Chondrocyte (in vitro differentiated cells): Measurements from ENCODE around the gene PPP2R5D. TPM values are rescaled to one million over a fixed set of nuclear protein-coding genes. Genes with fewer than 3 reads are reported as not detected.

ENCODE experiments used
- DNase-seq: peaks from one replicate; pipeline ENCODE4 v3.0.0; 2021; ENCODE audit warnings: mixed read lengths, low spot score
- H3K27ac Mint-ChIP-seq: one replicate; pipeline ENCODE4 v1.8.0; 2021; ENCODE audit warnings: mild to moderate bottlenecking, moderate library complexity, mixed read lengths; ENCODE audit not compliant: unreplicated experiment
- H3K27me3 Mint-ChIP-seq: 2 replicates; pipeline ENCODE4 v1.8.0; 2021; ENCODE audit warnings: low read depth, mixed read lengths
- H3K36me3 Mint-ChIP-seq: 2 replicates; pipeline ENCODE4 v1.8.0; 2021; ENCODE audit warnings: low read depth, mixed read lengths
- H3K4me1 Mint-ChIP-seq: 2 replicates; pipeline ENCODE4 v1.8.0; 2021; ENCODE audit warnings: low read depth, mild to moderate bottlenecking, mixed read lengths
- H3K4me3 Mint-ChIP-seq: one replicate; pipeline ENCODE4 v1.8.0; 2021; ENCODE audit warnings: mild to moderate bottlenecking, moderate library complexity, mixed read lengths; ENCODE audit not compliant: unreplicated experiment
- H3K9me3 Mint-ChIP-seq: 2 replicates; pipeline ENCODE4 v1.8.0; 2021; ENCODE audit warnings: low read depth, mixed read lengths
- CTCF ChIP-seq: fragments of 200-600 bp; sonication (generic); IDR thresholded peaks from 2 replicates; pipeline ENCODE4 v1.5.0; 2021; ENCODE audit warnings: antibody characterized with exemption, mild to moderate bottlenecking, moderate library complexity
- total RNA-seq: library from RNA; stranded (reverse); gene quantifications from 3 replicates; pipeline ENCODE4 v1.2.1, GENCODE V29; 2021

The PPP2R5D gene
- total RNA-seq, 1 donor from 2014 or later: 39.3 TPM

DNA sequence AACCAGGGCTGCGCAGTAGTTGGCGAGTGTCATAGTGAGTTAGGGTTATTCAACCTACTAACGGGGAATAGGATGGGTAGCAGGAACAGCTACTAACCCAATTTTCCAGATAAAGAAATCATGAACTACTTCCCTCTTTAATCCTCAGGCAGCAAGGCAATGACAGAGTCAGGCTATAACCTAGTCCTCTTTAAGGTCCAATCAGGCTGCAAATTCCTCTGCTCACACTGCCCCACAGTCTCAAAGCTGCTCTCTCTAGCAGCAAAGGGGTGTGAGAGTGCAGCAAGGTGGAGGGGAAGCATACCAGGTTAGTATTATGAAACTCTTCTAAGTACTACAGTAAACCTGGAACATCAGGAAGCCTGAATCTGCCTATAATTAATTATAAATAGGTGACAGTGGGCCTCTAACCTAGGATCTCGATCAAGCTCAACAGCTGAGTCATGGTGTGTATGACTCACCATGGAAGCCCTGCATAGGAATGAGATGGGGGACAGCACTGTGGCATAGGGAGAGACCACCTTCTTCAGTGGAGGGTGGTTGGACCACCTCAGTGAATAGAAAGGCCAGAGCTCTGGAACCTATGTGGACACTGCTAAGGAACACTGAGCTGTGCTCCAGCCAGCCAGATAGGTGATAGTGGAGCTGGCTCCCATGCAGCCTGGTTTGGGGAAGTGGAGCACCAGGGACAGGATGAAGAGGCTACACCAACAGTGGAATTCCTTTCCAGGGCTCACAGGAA lies 13.3 kb upstream of the PPP2R5D start:
- Mint-ChIP-seq H3K27me3 (no peaks in the 10 kb centered on the region), H3K4me3 (no peak overlapping the region), H3K4me1 (peaks cover 9% of the 10 kb centered on the region), H3K9me3 (no peaks in the 10 kb centered on the region), H3K27ac (peak overlapping the region; percentile 22), H3K36me3 (peaks cover 11% of the 10 kb centered on the region)
- no peak for TF ChIP-seq CTCF
- DNase-seq: no peak

DNA sequence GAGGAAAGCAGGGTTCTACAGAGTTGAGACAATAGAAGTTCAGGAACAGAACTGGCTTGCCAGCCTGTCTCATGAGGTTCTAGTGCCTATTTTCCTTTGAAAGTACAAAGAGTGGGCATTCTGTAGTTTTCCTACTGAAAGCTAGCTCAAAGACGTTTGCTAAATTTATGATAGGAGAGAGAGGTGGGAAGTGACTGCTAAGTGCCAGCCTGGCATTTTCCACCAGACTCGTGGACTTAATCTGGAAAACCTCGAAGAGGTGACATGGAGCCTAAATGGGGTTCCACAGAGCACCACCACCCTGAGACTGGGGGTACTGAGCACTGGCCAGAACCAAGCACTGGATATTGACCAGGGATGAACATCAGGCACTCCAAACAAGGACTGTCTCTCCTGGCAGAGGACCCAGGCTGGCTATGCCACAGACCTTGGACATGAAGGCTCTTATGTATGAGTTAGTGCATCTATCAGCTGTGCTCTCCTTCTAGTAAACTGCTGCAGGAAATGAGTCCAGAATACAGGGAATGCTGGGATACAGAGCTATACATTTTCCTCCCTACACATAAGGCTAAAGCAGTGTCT lies 12.5 kb upstream of the PPP2R5D start:
- H3K9me3 Mint-ChIP-seq: no peaks in the 10 kb centered on the region
- TF ChIP-seq CTCF: no peak
- peaks cover 12% of the 10 kb centered on the region for H3K4me1 Mint-ChIP-seq
- peaks cover 9% of the 10 kb centered on the region for H3K36me3 Mint-ChIP-seq
- H3K4me3 Mint-ChIP-seq: no peak overlapping the region
- DNase-seq: no peak
- no peak overlapping the region for H3K27ac Mint-ChIP-seq
- no peaks in the 10 kb centered on the region for H3K27me3 Mint-ChIP-seq

DNA sequence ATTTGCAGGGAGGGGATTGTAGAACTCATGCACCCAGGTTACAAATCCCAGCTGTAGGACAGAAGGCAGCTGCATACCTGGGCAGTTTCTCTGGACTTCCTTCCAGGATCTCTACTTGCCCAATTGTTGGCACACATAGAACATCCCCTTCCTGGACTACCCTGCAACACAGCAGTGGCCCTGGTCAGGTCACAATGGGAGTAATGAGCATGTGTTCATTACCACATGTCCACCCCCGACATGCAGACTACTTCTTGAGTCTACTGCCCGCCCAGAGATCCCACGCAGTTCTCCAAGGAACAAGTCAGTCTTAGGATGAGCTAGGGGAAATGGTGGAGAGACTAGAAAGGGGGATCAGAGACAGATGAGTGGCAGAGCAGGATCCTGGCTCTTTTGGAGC lies 10.4 kb upstream of the PPP2R5D start:
- peaks cover 5% of the 10 kb centered on the region for H3K36me3 Mint-ChIP-seq
- no peaks in the 10 kb centered on the region for H3K27me3 Mint-ChIP-seq
- no peak for DNase-seq
- peaks cover 24% of the 10 kb centered on the region for H3K4me1 Mint-ChIP-seq
- no peak overlapping the region for H3K4me3 Mint-ChIP-seq
- H3K27ac Mint-ChIP-seq: no peak overlapping the region
- no peaks in the 10 kb centered on the region for H3K9me3 Mint-ChIP-seq
- no peak for TF ChIP-seq CTCF

DNA sequence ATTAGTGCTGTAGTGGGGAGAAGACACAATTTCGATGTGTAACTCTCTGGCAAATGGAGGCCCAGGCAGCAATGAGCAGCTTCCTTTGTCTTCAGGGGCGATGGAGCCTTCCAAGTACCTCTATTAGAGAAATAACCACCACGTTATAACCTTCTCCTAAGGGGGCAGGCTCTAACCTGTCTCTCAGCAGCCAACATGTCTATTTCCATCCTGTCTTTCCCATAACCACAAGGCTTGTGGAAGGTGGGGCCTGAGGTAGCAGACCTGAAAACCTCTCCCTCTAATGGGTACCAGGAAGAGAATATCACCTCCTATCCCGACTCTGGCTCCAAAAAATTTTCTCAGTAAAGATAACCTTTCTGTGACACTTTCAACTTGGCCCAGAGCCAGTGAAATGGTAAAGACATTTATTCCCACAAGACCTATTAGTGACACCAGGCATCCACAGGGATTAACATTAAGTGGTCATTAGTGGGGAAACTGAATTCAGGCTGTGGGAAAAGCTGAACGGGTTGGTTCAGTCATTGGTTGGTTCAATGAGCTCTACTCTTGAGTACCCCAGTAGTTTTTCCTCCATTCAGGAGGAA lies 9.4 kb upstream of the PPP2R5D start:
- no peaks in the 10 kb centered on the region for H3K27me3 Mint-ChIP-seq
- no peak for TF ChIP-seq CTCF
- no peak overlapping the region for H3K4me3 Mint-ChIP-seq
- H3K9me3 Mint-ChIP-seq: no peaks in the 10 kb centered on the region
- H3K36me3 Mint-ChIP-seq: peaks cover 5% of the 10 kb centered on the region
- no peak overlapping the region for H3K27ac Mint-ChIP-seq
- H3K4me1 Mint-ChIP-seq: peaks cover 34% of the 10 kb centered on the region
- no peak for DNase-seq

GRCh38 chr6:42978487-42978838 lies 5.9 kb upstream of the PPP2R5D start:
- H3K27ac Mint-ChIP-seq: peak overlapping the region; percentile 63
- TF ChIP-seq CTCF: no peak
- peak overlapping the region; percentile 86 for H3K4me3 Mint-ChIP-seq
- DNase-seq: no peak
- no peaks in the 10 kb centered on the region for H3K27me3 Mint-ChIP-seq
- peaks cover 5% of the 10 kb centered on the region for H3K36me3 Mint-ChIP-seq
- no peaks in the 10 kb centered on the region for H3K9me3 Mint-ChIP-seq
- H3K4me1 Mint-ChIP-seq: peaks cover 25% of the 10 kb centered on the region
